Measurements from ENCODE around the gene CFDP1. TPM values are rescaled to one million over a fixed set of nuclear protein-coding genes. Genes with fewer than 3 reads are reported as not detected.

CFDP1 gene
- total RNA-seq, 6 donors from 2014 or later: 36.8 to 185 (median 50.6) TPM

DNA sequence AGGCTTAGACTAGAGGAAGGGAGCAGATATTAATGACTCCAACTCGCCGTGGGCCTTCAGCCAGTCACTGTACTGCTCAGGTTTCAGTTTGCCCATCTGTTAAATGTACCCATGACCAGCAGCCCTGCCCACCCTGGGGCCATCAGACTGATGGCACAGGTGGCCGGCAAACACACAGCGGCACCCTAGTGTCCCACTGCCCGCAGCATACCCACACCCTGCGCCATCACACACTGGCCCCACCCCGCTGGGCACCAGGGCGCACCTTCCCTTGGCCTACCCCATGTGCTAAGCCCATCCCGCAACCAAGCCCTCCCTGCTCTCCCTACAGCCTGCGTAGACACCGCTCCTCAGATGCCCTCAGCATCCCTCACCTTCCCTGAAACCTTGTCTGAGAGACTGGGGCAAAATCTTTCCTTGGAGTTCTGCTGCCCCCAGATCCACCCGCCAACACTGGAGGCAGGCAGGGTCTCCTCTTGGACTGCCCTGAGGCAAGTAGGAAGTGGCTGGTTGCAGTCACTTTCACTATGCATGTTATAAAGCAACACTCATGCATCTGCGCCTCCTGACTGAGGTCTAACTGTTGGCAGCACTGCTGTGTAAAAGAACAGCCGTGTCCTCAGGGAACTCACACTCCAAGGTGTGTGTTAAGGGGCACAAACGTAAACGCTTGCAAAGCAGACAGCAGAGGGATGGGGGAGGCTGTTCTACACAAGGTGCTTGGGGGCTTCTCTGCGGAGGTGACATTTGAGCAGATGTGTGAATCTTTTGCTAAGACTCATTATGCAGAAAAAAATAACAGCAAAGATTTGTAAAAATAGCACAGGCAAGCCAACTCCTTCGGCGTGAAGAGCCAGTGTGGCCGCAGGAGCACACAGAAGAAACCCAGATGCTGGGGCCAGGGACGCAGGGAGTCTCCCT is 175.2 kb downstream of the CFDP1 start:
- ATAC-seq (ENCODE audit: low FRiP score in 2 of 2): no peak
- H3K4me3 ChIP-seq: no peak overlapping the region
- peaks cover 0 to 5% (median 0%) of the 10 kb centered on the region in 4 donors for H3K36me3 ChIP-seq
- TF ChIP-seq POLR2A (IDR thresholded peaks at IDR 0.05) (no peak), POLR2AphosphoS5 (IDR thresholded peaks at IDR 0.05) (no peak), EP300 (IDR thresholded peaks at IDR 0.05) (no peak)
- TF ChIP-seq, protein P1, sequence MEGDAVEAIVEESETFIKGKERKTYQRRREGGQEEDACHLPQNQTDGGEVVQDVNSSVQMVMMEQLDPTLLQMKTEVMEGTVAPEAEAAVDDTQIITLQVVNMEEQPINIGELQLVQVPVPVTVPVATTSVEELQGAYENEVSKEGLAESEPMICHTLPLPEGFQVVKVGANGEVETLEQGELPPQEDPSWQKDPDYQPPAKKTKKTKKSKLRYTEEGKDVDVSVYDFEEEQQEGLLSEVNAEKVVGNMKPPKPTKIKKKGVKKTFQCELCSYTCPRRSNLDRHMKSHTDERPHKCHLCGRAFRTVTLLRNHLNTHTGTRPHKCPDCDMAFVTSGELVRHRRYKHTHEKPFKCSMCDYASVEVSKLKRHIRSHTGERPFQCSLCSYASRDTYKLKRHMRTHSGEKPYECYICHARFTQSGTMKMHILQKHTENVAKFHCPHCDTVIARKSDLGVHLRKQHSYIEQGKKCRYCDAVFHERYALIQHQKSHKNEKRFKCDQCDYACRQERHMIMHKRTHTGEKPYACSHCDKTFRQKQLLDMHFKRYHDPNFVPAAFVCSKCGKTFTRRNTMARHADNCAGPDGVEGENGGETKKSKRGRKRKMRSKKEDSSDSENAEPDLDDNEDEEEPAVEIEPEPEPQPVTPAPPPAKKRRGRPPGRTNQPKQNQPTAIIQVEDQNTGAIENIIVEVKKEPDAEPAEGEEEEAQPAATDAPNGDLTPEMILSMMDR (IDR thresholded peaks at IDR 0.05): no peak
- peak overlapping the region; percentile 53 to 94 (median 80) for H3K27ac ChIP-seq
- no peaks in the 10 kb centered on the region for H3K27me3 ChIP-seq
- H3K4me1 ChIP-seq: peaks cover 80 to 82% (median 81%) of the 10 kb centered on the region in 4 donors
- H3K9me3 ChIP-seq: no peaks in the 10 kb centered on the region
- no peak for DNase-seq
- 67 to 78% methylated on average over 19 to 21 of the region's 21 CpGs for WGBS, 2 donors

DNA sequence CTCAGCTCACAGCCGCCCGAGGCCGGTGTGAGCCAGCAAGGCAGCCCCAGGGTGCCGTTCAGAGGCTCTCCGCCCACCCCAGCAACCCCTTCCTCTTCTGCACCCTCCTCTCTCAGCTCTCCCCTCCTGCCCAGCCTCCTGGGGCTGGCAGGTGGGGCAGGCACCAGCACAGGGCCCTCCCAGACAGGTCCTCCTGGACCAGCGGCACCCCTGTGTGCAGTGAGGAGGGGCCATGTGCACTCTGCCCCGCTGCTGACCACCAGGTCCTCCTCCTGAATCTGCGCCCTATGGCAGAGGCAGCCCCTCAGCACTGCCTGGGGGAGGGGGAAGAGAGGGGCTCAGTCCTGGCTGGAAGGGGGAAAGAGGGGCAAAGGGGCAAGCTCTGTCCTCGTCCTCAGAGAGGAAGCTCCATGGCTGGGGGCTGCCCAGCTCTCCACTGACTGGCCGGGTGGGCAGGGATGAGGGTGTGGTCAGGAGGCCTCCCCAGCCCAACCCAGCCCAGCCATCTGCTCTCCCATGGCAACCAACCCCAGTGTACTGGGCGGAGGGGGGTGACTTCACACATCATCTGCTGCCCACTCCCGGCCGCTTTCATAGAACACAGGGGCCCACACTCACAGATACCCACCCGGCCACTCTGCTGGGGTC is 176.5 kb downstream of the CFDP1 start:
- Histone ChIP-seq H3K9me3 (no peaks in the 10 kb centered on the region), H3K4me3 (peak overlapping the region in 1 of 4 donors; percentile 7), H3K27me3 (no peaks in the 10 kb centered on the region), H3K4me1 (peaks cover 80 to 82% (median 81%) of the 10 kb centered on the region in 4 donors), H3K27ac (peak overlapping the region; percentile 76 to 94 (median 84)), H3K36me3 (no peaks in the 10 kb centered on the region)
- DNase-seq (peak in 1 of 2 donors; percentile 51), ATAC-seq (ENCODE audit: low FRiP score in 2 of 2) (peak in 1 of 2 donors; percentile 70)
- TF ChIP-seq POLR2AphosphoS5 (IDR thresholded peaks at IDR 0.05): peak in 1 of 2 donors; percentile 10
- TF ChIP-seq EP300 (IDR thresholded peaks at IDR 0.05): no peak
- 37 to 46% methylated on average over 10 to 13 of the region's 14 CpGs for WGBS, 2 donors

DNA sequence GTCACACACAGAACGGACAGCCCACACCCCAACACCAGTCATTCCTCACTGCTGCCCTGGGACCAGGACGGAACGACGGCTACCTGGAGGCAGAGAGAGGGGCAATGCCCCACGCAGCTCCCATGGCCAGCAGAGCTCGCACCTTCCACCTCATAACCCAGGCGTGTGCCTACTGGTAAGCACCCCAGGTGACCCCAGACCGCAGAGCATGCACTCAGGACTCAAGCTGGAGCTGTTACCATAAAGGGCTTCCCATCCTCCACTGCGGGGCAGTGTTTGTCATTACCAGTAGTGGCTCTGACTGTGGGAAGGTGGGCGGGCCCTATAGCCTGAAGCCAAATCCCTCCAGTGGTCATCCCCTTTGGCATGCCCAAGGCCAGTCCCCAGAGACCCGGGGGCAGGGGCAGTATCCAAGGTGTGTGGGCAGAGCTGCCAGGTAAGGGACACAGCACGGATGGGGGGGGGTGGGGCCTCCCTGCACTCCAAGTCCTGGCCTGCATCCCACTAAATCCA is 177.2 kb downstream of the CFDP1 start:
- peak in 1 of 2 donors; percentile 81 for DNase-seq
- Histone ChIP-seq H3K4me1 (peaks cover 76 to 79% (median 76%) of the 10 kb centered on the region in 4 donors), H3K27ac (peak overlapping the region; percentile 76 to 94 (median 84))

GRCh38 chr16:75254359-75254837 is 178.9 kb downstream of the CFDP1 start:
- no peaks in the 10 kb centered on the region for H3K9me3 ChIP-seq
- ATAC-seq (ENCODE audit: low FRiP score in 2 of 2) (peak; percentile 25 to 31), DNase-seq (peak in 1 of 2 donors; percentile 65)
- peak overlapping the region; percentile 57 to 94 (median 80) for H3K27ac ChIP-seq
- TF ChIP-seq EP300 (IDR thresholded peaks at IDR 0.05) (no peak), POLR2AphosphoS5 (IDR thresholded peaks at IDR 0.05) (peak in 1 of 2 donors; percentile 19), POLR2A (IDR thresholded peaks at IDR 0.05) (no peak)
- TF ChIP-seq, protein P1 (IDR thresholded peaks at IDR 0.05): no peak
- peak overlapping the region in 2 of 4 donors; percentile 11 to 13 for H3K4me3 ChIP-seq
- H3K4me1 ChIP-seq: peaks cover 84 to 91% (median 85%) of the 10 kb centered on the region in 4 donors
- no peaks in the 10 kb centered on the region for H3K36me3 ChIP-seq
- peaks cover 0 to 6% (median 0%) of the 10 kb centered on the region in 4 donors for H3K27me3 ChIP-seq
- 32 to 44% methylated on average over 5 of the region's 5 CpGs for WGBS, 2 donors

More for the DNA sequence above, 177.2 kb downstream of the CFDP1 start:
- peak in 1 of 2 donors; percentile 11 for ATAC-seq (ENCODE audit: low FRiP score in 2 of 2)
- Histone ChIP-seq H3K36me3 (no peaks in the 10 kb centered on the region), H3K4me3 (peak overlapping the region in 1 of 4 donors; percentile 7), H3K27me3 (peaks cover 0 to 6% (median 0%) of the 10 kb centered on the region in 4 donors), H3K9me3 (no peaks in the 10 kb centered on the region)
- WGBS, 2 donors: 62 to 70% methylated on average over 3 to 9 of the region's 12 CpGs
- no peak for TF ChIP-seq EP300 (IDR thresholded peaks at IDR 0.05)
- no peak for TF ChIP-seq POLR2AphosphoS5 (IDR thresholded peaks at IDR 0.05)
- TF ChIP-seq, protein P1 (IDR thresholded peaks at IDR 0.05): no peak
- no peak for TF ChIP-seq POLR2A (IDR thresholded peaks at IDR 0.05)

Data from upper lobe of left lung (tissue), 6 donors.